A673 (cell line): Measurements from ENCODE around the gene ADAT1. TPM values are rescaled to one million over a fixed set of nuclear protein-coding genes. Genes with fewer than 3 reads are reported as not detected.

Experiments
- Bru-seq: library from RNA; stranded (reverse); fragments of 400-500 nt; gene quantifications from one replicate; lab custom pipeline; 2021; lab: Mats Ljungman, UMichigan
- BruChase-seq, 2 experiments: library from RNA; stranded (reverse); fragments of 400-500 nt; gene quantifications; one replicate each; lab custom pipeline; 2021; lab: Mats Ljungman, UMichigan
- BruUV-seq: library from RNA; stranded (reverse); fragments of 400-500 nt; replicated peaks from 2 replicates; lab custom pipeline; 2021; lab: Mats Ljungman, UMichigan
- CTCF ChIA-PET: fragments of 300-600 bp; sonication (Branson Sonifier 250); formaldehyde crosslinking; loops from one replicate; lab custom pipeline; 2022; ENCODE audit warnings: antibody characterized with exemption; lab: Charles Lee
- POLR2A ChIA-PET: fragments of 300-600 bp; sonication (Branson Sonifier 250); formaldehyde crosslinking; loops from one replicate; lab custom pipeline; 2022; ENCODE audit warnings: antibody characterized with exemption; ENCODE audit not compliant: low non-redundant PET; lab: Charles Lee
- DNase-seq: peaks from one replicate; pipeline ENCODE4 v3.0.0-alpha.2; 2015; ENCODE audit warnings: low spot score
- H3K27ac ChIP-seq: fragments of 200-600 bp; sonication (generic); 2 replicates; pipeline ENCODE4 v1.5.1; 2016; ENCODE audit warnings: mixed run types, low read depth, mild to moderate bottlenecking, mixed read lengths, antibody characterized with exemption, low read length; ENCODE audit not compliant: poor library complexity, severe bottlenecking
- H3K27me3 ChIP-seq: fragments of 200-600 bp; sonication (generic); replicated peaks from 2 replicates; pipeline ENCODE4 v1.6.1; 2017; ENCODE audit warnings: mixed run types, low read depth, mild to moderate bottlenecking, mixed read lengths, antibody characterized with exemption, low read length; ENCODE audit not compliant: insufficient read depth, poor library complexity
- H3K36me3 ChIP-seq: fragments of 200-600 bp; sonication (generic); 2 replicates; pipeline ENCODE4 v1.6.1; 2016; ENCODE audit warnings: mixed run types, mild to moderate bottlenecking, mixed read lengths, antibody characterized with exemption, low read length; ENCODE audit not compliant: insufficient read depth, poor library complexity, severe bottlenecking
- H3K4me1 ChIP-seq: fragments of 200-600 bp; sonication (generic); 2 replicates; pipeline ENCODE4 v1.6.1; 2017; ENCODE audit warnings: mixed run types, mild to moderate bottlenecking, mixed read lengths, antibody characterized with exemption, low read length; ENCODE audit not compliant: insufficient read depth, poor library complexity, severe bottlenecking
- H3K4me3 ChIP-seq: fragments of 200-600 bp; sonication (generic); 2 replicates; pipeline ENCODE4 v1.5.1; 2016; ENCODE audit warnings: low read depth, mixed run types, mild to moderate bottlenecking, mixed read lengths, low read length; ENCODE audit not compliant: poor library complexity, severe bottlenecking
- H3K9me3 ChIP-seq: fragments of 200-600 bp; sonication (generic); 2 replicates; pipeline ENCODE4 v1.6.1; 2016; ENCODE audit warnings: mixed run types, low read depth, mild to moderate bottlenecking, mixed read lengths, antibody characterized with exemption, low read length; ENCODE audit not compliant: poor library complexity, severe bottlenecking
- CTCF ChIP-seq: fragments of 300-800, 200-600 bp; sonication (generic); conservative IDR thresholded peaks from 2 replicates; pipeline ENCODE4 v1.5.1; 2017; ENCODE audit warnings: low read depth, mild to moderate bottlenecking, antibody characterized with exemption, low read length, moderate library complexity, mixed read lengths
- EZH2 ChIP-seq: fragments of 200-600 bp; sonication (generic); IDR thresholded peaks from 2 replicates; pipeline ENCODE4 v1.6.1; 2017; ENCODE audit warnings: borderline replicate concordance, low read depth, mild to moderate bottlenecking, mixed read lengths, antibody characterized with exemption, low read length; ENCODE audit not compliant: poor library complexity, severe bottlenecking
- intact Hi-C: fragments of 100-400 bp; cut with micrococcal nuclease; formaldehyde crosslinking; loops from one replicate; pipeline ENCODE4 v1.10.0; 2022; ENCODE audit not compliant: unreplicated experiment
- long read RNA-seq: library from polyadenylated mRNA; stranded (forward); transcript quantifications from one replicate; pipeline ENCODE4 v2.0.0, GENCODE V29; 2022
- total RNA-seq: library from RNA; stranded (reverse); gene quantifications from 2 replicates; pipeline ENCODE4 v1.2.3, GENCODE V29; 2021

The ADAT1 gene
- total RNA-seq: 65.3 and 79.7 TPM in 2 replicates
- percentile 76 among the genes with signal in this experiment for Bru-seq, nascent RNA
- BruChase-seq, experiment 1, labeled RNA remaining after a 2-hour chase: percentile 74 among the genes with signal in this experiment
- BruChase-seq, experiment 2, labeled RNA remaining after a 6-hour chase: percentile 81 among the genes with signal in this experiment
- long read RNA-seq, transcript ADAT1-201 (11 exons, 1,869 nt): major isoform, 11 of 32 reads
- long read RNA-seq, partial matches to known transcripts: 10 of 32 reads
- long read RNA-seq, other reads (novel, unspliced or antisense): 10 of 32 reads

GRCh38 chr16:75622761-75623605, at the start of gene ADAT1:
Gene ADAT1 (minus strand): TSS chr16:75623281. CDS start chr16:75620799, 2,482 bp downstream.
- Histone ChIP-seq H3K36me3 (peaks cover 31% of the 10 kb centered on the region), H3K9me3 (no peaks in the 10 kb centered on the region), H3K27me3 (no peaks in the 10 kb centered on the region), H3K4me1 (peaks cover 16% of the 10 kb centered on the region), H3K27ac (peak within 1 kb of the TSS; percentile 91), H3K4me3 (peak within 1 kb of the TSS; percentile 70)
- intact Hi-C loops: loop anchor here (2.0 to 5.0 kb wide), 2 partner anchors 139 to 158 kb away; partner anchors contain the start of gene TMEM170A
- ChIA-PET CTCF (interaction anchor here (0.5 to 0.6 kb wide), 2 partner anchors 86 to 424 kb away, joined by 3 to 8 read pairs; no protein-coding TSS in a partner anchor), POLR2A (interaction anchor here (0.6 kb wide), 1 partner anchor 80 kb away, joined by 3 read pairs; no protein-coding TSS in a partner anchor)
- TF ChIP-seq EZH2 (no peak), CTCF (no peak)
- BruUV-seq: TSS peak; percentile 83
- DNase-seq: peak; percentile 99

GRCh38 chr16:75667503-75667902, 44.4 kb upstream of the ADAT1 start:
- no peaks in the 10 kb centered on the region for H3K27me3 ChIP-seq
- intact Hi-C loops: no loop called here
- no peak for TF ChIP-seq CTCF
- TF ChIP-seq EZH2: no peak
- no peaks in the 10 kb centered on the region for H3K9me3 ChIP-seq
- DNase-seq: no peak
- H3K4me1 ChIP-seq: no peaks in the 10 kb centered on the region
- ChIA-PET CTCF (no interaction called here), POLR2A (no interaction called here)
- no peaks in the 10 kb centered on the region for H3K36me3 ChIP-seq
- no peak overlapping the region for H3K27ac ChIP-seq
- H3K4me3 ChIP-seq: no peak overlapping the region
- BruUV-seq: no TSS peak

- Histone ChIP-seq H3K27me3 (no peaks in the 10 kb centered on the region), H3K36me3 (peaks cover 30% of the 10 kb centered on the region), H3K9me3 (no peaks in the 10 kb centered on the region), H3K27ac (no peak overlapping the region), H3K4me1 (no peaks in the 10 kb centered on the region), H3K4me3 (no peak overlapping the region)
- ChIA-PET CTCF (no interaction called here), POLR2A (no interaction called here)
- intact Hi-C loops: no loop called here
- TF ChIP-seq CTCF (no peak), EZH2 (no peak)
- DNase-seq: no peak
- BruUV-seq: no TSS peak
Observed at GRCh38 chr16:75660726-75661302, 37.7 kb upstream of the ADAT1 start.
